ENCODE measurements around the gene RAPSN. TPM values are rescaled to one million over a fixed set of nuclear protein-coding genes. Genes with fewer than 3 reads are reported as not detected.

Gene RAPSN
- total and polyA plus RNA-seq, 2 donors (not counting 1 experiment from before 2014, with no cell fraction given), result 0.25 to 1.0 TPM

- intact Hi-C loops (cut with micrococcal nuclease), result loop anchor here (10.0 kb wide), 1 partner anchor 451 kb away; no protein-coding TSS in a partner anchor
- Histone ChIP-seq H2AFZ (ENCODE audit: insufficient read depth, low read depth, low read length, poor library complexity, severe bottlenecking) (no peak overlapping the region), H3K36me3 (replicated peaks in 1 of 2; ENCODE audit: control extremely low read depth in 1 of 2, control insufficient read depth in 1 of 2, extremely low read depth in 1 of 2, insufficient read depth in 2 of 2, low read length in 1 of 2) (no peaks in the 10 kb centered on the region), H4K20me1 (ENCODE audit: control insufficient read depth, insufficient read depth, low read length, poor library complexity, severe bottlenecking) (no peaks in the 10 kb centered on the region), H3K4me3 (ENCODE audit: control extremely low read depth in 1 of 5, extremely low read depth in 1 of 5, insufficient read depth in 1 of 5, low read depth in 2 of 5, low read length in 4 of 5) (no peak overlapping the region), H3K4me1 (ENCODE audit: control insufficient read depth in 2 of 2, insufficient read depth in 2 of 2, low read length in 2 of 2) (peaks cover 39 to 45% of the 10 kb centered on the region in 2 donors), H3K9ac (ENCODE audit: low read length) (no peak overlapping the region), H3K4me2 (replicated peaks; ENCODE audit: low read depth, low read length, poor library complexity, severe bottlenecking) (no peak overlapping the region), H3K27me3 (replicated peaks in 1 of 4; ENCODE audit: control extremely low read depth in 1 of 4, control insufficient read depth in 3 of 4, insufficient read depth in 4 of 4, low read length in 3 of 4) (no peaks in the 10 kb centered on the region), H3K27ac (ENCODE audit: low read length in 2 of 2) (peak overlapping the region in 1 of 2 donors; percentile 6), H3K79me2 (ENCODE audit: control insufficient read depth, insufficient read depth, low read length) (no peaks in the 10 kb centered on the region), H3K9me3 (ENCODE audit: control extremely low read depth in 1 of 3, control insufficient read depth in 2 of 3, insufficient read depth in 1 of 3, low read length in 2 of 3) (no peaks in the 10 kb centered on the region)
- H3K9me3 Mint-ChIP-seq (ENCODE audit: insufficient read depth), result no peaks in the 10 kb centered on the region
- peaks cover 40% of the 10 kb centered on the region for H3K4me1 Mint-ChIP-seq
- no peak for ATAC-seq (ENCODE audit: low read depth)
- ChIA-PET CTCF (interaction anchor here (1.0 to 19.1 kb wide), 4 partner anchors 8 to 109 kb away, joined by 4 to 345 read pairs (median 7); no protein-coding TSS in a partner anchor), POLR2A (interaction anchor here (0.5 to 3.6 kb wide), 3 partner anchors 9 to 189 kb away, joined by 3 to 15 read pairs (median 3); partner anchors contain the start of genes DDB2 and SPI1)
- TF ChIP-seq CTCF (IDR thresholded peaks at IDR 0.05) (no peak), EZH2 (IDR thresholded peaks at IDR 0.05; ENCODE audit: borderline replicate concordance, insufficient read depth, low read depth, low read length, poor library complexity, severe bottlenecking) (no peak)
- H3K27ac Mint-ChIP-seq, result peak overlapping the region; percentile 71
- no peaks in the 10 kb centered on the region for H3K27me3 Mint-ChIP-seq
- no peak overlapping the region for H3K4me3 Mint-ChIP-seq
- no CpG with 5 or more reads among the region's 3 CpGs for WGBS (ENCODE audit: insufficient coverage)
- no peak for DNase-seq
Measured at GRCh38 chr11:47403571-47403970, 45.4 kb downstream of the RAPSN start.

- ChIA-PET CTCF (interaction anchor here (1.6 to 19.1 kb wide), 4 partner anchors 9 to 31 kb away, joined by 5 to 345 read pairs (median 7); partner anchors contain the start of gene SPI1), POLR2A (interaction anchor here (0.9 to 3.6 kb wide), 2 partner anchors 9 to 25 kb away, joined by 3 to 15 read pairs; partner anchors contain the start of gene SPI1)
- Histone ChIP-seq H2AFZ (ENCODE audit: insufficient read depth, low read depth, low read length, poor library complexity, severe bottlenecking) (no peak overlapping the region), H3K4me3 (ENCODE audit: control extremely low read depth in 1 of 5, extremely low read depth in 1 of 5, insufficient read depth in 1 of 5, low read depth in 2 of 5, low read length in 4 of 5) (no peak overlapping the region), H3K9ac (ENCODE audit: low read length) (no peak overlapping the region), H3K27ac (ENCODE audit: low read length in 2 of 2) (no peak overlapping the region), H3K79me2 (ENCODE audit: control insufficient read depth, insufficient read depth, low read length) (peaks cover 1% of the 10 kb centered on the region), H4K20me1 (ENCODE audit: control insufficient read depth, insufficient read depth, low read length, poor library complexity, severe bottlenecking) (no peaks in the 10 kb centered on the region), H3K4me2 (replicated peaks; ENCODE audit: low read depth, low read length, poor library complexity, severe bottlenecking) (no peak overlapping the region), H3K9me3 (ENCODE audit: control extremely low read depth in 1 of 3, control insufficient read depth in 2 of 3, insufficient read depth in 1 of 3, low read length in 2 of 3) (no peaks in the 10 kb centered on the region), H3K27me3 (replicated peaks in 1 of 4; ENCODE audit: control extremely low read depth in 1 of 4, control insufficient read depth in 3 of 4, insufficient read depth in 4 of 4, low read length in 3 of 4) (no peaks in the 10 kb centered on the region), H3K36me3 (replicated peaks in 1 of 2; ENCODE audit: control extremely low read depth in 1 of 2, control insufficient read depth in 1 of 2, extremely low read depth in 1 of 2, insufficient read depth in 2 of 2, low read length in 1 of 2) (no peaks in the 10 kb centered on the region), H3K4me1 (ENCODE audit: control insufficient read depth in 2 of 2, insufficient read depth in 2 of 2, low read length in 2 of 2) (peaks cover 43 to 49% of the 10 kb centered on the region in 2 donors)
- 76% methylated on average over 4 of the region's 4 CpGs for WGBS (ENCODE audit: insufficient coverage)
- intact Hi-C loops (cut with micrococcal nuclease), result loop anchor here (10.0 kb wide), 1 partner anchor 452 kb away; no protein-coding TSS in a partner anchor
- peak overlapping the region; percentile 71 for H3K27ac Mint-ChIP-seq
- H3K27me3 Mint-ChIP-seq, result no peaks in the 10 kb centered on the region
- H3K4me1 Mint-ChIP-seq, result peaks cover 44% of the 10 kb centered on the region
- no peak for DNase-seq
- ATAC-seq (ENCODE audit: low read depth), result no peak
- no peaks in the 10 kb centered on the region for H3K9me3 Mint-ChIP-seq (ENCODE audit: insufficient read depth)
- no peak overlapping the region for H3K4me3 Mint-ChIP-seq
- TF ChIP-seq EZH2 (IDR thresholded peaks at IDR 0.05; ENCODE audit: borderline replicate concordance, insufficient read depth, low read depth, low read length, poor library complexity, severe bottlenecking) (no peak), CTCF (IDR thresholded peaks at IDR 0.05) (no peak)
Measured at GRCh38 chr11:47403135-47403534, 45.8 kb downstream of the RAPSN start.
